ENCODE data around the gene DRC3. TPM values are rescaled to one million over a fixed set of nuclear protein-coding genes. Genes with fewer than 3 reads are reported as not detected.

The DRC3 gene
- total and polyA plus RNA-seq, 10 of the 15 experiments (the other 5 are each of a cell fraction or from before 2014, with no cell fraction given): 0.18 to 2.3 (median 0.60) TPM; not detected in 3

- Histone ChIP-seq H3K9me3 (replicated peaks; ENCODE audit: control insufficient read depth, insufficient read depth, low read length) (no peaks in the 10 kb centered on the region), H4K20me1 (ENCODE audit: control insufficient read depth, insufficient read depth) (no peaks in the 10 kb centered on the region), H3K79me2 (ENCODE audit: control insufficient read depth, insufficient read depth, low read length) (no peaks in the 10 kb centered on the region), H3K9ac (ENCODE audit: control insufficient read depth, insufficient read depth, low read length) (no peak overlapping the region), H3K4me1 (ENCODE audit: control insufficient read depth, insufficient read depth, low read length) (no peaks in the 10 kb centered on the region), H3K36me3 (ENCODE audit: control insufficient read depth in 2 of 2, insufficient read depth in 2 of 2, low read length in 1 of 2) (no peaks in the 10 kb centered on the region), H3K27me3 (replicated peaks in 1 of 2; ENCODE audit: control insufficient read depth in 2 of 2, insufficient read depth in 2 of 2, low read length in 1 of 2) (no peaks in the 10 kb centered on the region), H3K4me3 (no peak overlapping the region), H3K27ac (ENCODE audit: control insufficient read depth, insufficient read depth) (no peak overlapping the region), H2AFZ (ENCODE audit: control insufficient read depth, low read depth, low read length) (no peak overlapping the region), H3K4me2 (ENCODE audit: control insufficient read depth, insufficient read depth) (no peak overlapping the region)
- ATAC-seq (no peak), FAIRE-seq (no peak), DNase-seq (ENCODE audit: low read depth, low spot score) (no peak)
- in situ Hi-C loops (cut with MboI) (no loop called here), intact Hi-C loops (cut with micrococcal nuclease; ENCODE audit: unreplicated experiment) (no loop called here)
- ChIA-PET CTCF (interaction anchor here (1.2 to 1.9 kb wide), 2 partner anchors 9 to 248 kb away, joined by 3 to 5 read pairs; partner anchors contain the start of gene RAI1), POLR2A (interaction anchor here (0.9 kb wide), 1 partner anchor 9 kb away, joined by 4 read pairs; no protein-coding TSS in a partner anchor), RAD21 (ENCODE audit: unreplicated experiment) (interaction anchor here (1.2 to 2.3 kb wide), 2 partner anchors 9 to 16 kb away, joined by 6 read pairs; no protein-coding TSS in a partner anchor), SMC1A (ENCODE audit: uncharacterized antibody, unreplicated experiment) (interaction anchor here (0.8 to 1.5 kb wide), 3 partner anchors 9 to 31 kb away, joined by 3 to 6 read pairs (median 4); no protein-coding TSS in a partner anchor)
- WGBS (ENCODE audit: insufficient coverage, insufficient replicate concordance, low lambda C conversion rate, missing lambda C conversion rate): 72% methylated on average over 12 of the region's 12 CpGs
- BruUV-seq (replicated peaks): no TSS peak
- TF ChIP-seq ZZZ3 (IDR thresholded peaks at IDR 0.05; ENCODE audit: control insufficient read depth, insufficient read length, low read depth) (no peak), ZNF622 (IDR thresholded peaks at IDR 0.05) (no peak), KAT2A (conservative IDR thresholded peaks at IDR 0.05; ENCODE audit: control insufficient read depth, low read depth, low read length) (no peak), BCLAF1 (IDR thresholded peaks at IDR 0.05) (no peak), JUND (IDR thresholded peaks at IDR 0.05; ENCODE audit: low read depth, low read length) (no peak), FOXK2 (IDR thresholded peaks at IDR 0.05) (no peak), ETV6 (conservative IDR thresholded peaks at IDR 0.05 in 1 of 2, IDR thresholded peaks at IDR 0.05 in 1 of 2; ENCODE audit: borderline replicate concordance in 1 of 2, low read depth in 1 of 2) (no peak), MLLT1 (IDR thresholded peaks at IDR 0.05) (no peak), MXI1 (IDR thresholded peaks at IDR 0.05; ENCODE audit: low read depth, low read length) (no peak), PML (IDR thresholded peaks at IDR 0.05; ENCODE audit: low read length) (no peak), ZBTB33 (IDR thresholded peaks at IDR 0.05) (no peak), GABPA (IDR thresholded peaks at IDR 0.05; ENCODE audit: low read depth) (no peak)
These were observed 44.0 kb upstream of the DRC3 start for GRCh38 chr17:17928398-17929287.
